SH-SY5Y (cell line): ENCODE results near the gene NCDN.

Source experiments
- GATA2 ChIP-seq: IDR thresholded peaks from 2 replicates; pipeline ENCODE4 v1.6.1; 2011; ENCODE audit warnings: mild to moderate bottlenecking, low read depth, low read length
- GATA3 ChIP-seq: IDR thresholded peaks from 2 replicates; pipeline ENCODE4 v1.6.1; 2011; ENCODE audit warnings: low read depth, mild to moderate bottlenecking, low read length, moderate library complexity

- no peak for TF ChIP-seq GATA2
- no peak for TF ChIP-seq GATA3
Observed at GRCh38 chr1:35586808-35587207, 29.2 kb downstream of the NCDN start.
